EH (cell line): ENCODE results near the gene CDA.
A peak's percentile ranks its signal among the peaks of the same experiment; 100 is the strongest.

Source experiments
- DNase-seq: peaks from one replicate; pipeline ENCODE4 v3.0.0-alpha.2; 2015; ENCODE audit warnings: low read depth

CDA gene

DNA sequence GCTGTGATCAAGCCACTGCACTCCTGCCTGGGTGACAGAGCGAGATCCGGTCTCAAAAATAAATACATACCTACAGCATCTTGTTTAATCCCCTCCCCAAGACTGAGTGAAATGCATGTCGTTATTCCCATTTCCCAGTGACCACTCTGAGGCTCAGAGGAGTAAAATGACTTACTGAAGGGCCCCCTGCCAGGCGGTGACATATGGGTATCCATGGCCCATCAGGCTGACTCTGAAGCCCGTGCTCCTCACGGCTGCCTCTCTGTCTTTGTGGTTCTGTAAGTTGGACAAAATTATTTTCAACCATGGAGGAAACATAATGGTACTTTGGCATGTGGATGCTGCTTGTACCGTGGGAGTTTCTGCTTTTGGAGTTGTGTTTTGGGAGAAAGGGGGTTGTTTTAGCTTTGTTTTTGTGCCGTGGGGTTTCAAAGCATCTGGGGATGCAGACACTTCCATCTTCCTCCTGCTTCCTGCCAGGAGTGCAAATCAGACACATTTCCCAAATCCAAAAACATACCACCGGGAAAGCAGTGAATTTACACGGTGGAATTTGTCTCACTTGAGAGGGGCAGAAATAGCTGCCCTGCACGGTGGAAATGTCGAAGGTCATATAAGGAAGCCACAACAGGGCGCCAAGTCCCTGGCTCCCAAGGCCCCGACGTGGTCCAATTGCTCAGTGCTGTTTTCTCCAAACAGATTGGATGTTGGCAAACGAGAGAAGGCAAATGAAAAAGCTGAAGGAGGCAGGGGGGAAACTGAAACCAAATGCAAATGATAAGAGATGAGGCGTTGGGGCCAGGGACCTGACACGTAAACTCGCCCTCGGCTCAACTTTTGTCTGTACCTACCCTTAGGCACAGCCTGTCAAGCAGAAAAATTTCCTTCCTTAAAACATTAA lies 27.3 kb downstream of the CDA start:
- peak; percentile 41 for DNase-seq

DNA sequence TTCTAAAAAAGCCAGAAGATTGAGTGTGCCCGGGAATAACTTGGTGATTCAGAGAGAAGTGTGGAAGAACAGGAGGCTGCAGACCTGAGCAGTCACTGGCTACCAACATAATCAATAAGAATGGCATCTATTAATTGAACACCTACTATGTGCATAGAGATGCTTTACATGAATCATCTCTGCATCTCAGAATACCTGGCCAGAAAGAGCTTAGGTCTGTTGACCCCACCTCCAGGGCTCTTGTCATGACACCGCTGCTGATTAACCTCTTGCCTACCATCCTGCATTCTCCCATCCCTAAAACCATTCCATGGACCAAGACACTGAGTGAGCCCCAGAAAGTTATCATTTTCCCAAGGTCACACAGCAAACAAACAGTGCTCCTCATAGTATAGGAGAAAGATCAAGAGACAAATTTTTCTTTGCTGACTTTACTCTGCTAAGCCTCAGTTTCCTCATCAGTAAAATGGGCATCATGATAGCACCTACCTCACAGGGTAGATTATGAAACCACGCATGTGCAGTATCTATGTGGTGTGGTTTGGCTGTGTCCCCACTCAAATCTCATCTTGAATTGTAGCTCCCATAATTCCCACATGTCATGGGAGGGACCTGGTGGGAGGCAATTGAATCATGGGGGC lies 28.1 kb downstream of the CDA start:
- no peak for DNase-seq

DNA sequence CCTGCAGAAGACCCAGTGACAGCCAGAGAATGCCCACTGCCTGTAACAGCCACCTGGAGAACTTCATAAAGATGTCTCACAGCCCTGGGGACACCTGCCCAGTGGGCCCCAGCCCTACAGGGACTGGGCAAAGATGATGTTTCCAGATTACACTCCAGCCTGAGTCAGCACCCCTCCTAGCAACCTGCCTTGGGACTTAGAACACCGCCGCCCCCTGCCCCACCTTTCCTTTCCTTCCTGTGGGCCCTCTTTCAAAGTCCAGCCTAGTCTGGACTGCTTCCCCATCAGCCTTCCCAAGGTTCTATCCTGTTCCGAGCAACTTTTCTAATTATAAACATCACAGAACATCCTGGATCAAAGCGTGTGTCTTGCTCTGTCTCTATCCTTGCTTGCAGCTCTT lies 29.7 kb downstream of the CDA start:
- DNase-seq, result no peak

DNA sequence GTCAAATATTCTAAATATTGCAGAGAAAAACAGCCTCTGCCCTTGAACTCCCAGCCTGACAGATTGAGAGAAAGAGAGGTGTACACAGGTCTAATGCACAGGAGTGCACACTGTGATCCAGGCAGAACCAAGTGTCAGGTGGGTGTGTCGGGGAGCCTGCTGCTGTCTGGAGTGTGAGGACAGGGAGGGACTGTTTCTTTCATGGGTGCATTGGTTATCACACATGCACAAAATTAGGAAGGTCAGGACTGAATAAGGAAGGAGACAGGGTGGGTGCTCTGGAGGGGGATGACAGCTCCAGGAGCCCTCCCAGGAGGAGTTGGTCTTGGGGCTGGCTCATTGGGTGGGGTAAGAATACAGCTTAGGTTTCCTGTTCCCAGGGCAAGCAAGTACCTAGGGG lies 31.1 kb downstream of the CDA start:
- DNase-seq, result no peak

DNA sequence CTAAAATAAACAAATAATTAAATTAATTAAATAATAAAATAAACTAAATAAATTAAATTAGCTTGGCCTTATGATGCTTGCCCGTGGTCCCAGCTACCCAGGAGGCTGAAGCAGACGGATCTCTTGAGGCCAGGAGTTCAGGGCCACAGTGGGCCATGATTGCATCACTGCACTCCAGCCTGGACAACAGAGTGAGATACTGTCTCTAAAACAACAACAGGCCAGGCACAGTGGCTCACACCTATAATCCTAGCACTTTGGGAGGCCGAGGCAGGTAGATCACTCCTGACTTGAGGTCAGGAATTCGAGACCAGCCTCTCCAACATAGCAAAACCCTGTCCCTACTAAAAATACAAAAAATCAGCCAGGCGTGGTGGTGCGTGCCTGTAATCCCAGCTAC lies 32.1 kb downstream of the CDA start:
- no peak for DNase-seq

DNA sequence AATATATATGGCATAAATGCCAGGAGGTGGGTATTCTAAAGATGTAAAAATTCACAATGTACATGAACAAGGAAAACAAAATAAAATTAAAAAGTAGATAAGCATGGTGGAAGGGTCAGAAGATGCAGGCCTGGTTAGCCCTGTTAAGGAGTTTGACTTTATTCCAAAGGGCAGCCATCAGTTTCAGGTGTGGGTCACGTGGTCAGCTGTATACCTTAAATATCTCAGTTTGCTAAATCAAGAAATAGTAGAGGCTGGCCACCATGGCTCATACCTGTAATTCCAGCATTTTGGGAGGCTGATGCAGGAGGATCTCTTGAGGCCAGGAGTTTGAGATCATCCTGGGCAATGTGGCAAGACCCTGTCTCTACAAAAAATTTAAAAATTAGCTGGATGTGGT lies 35.8 kb downstream of the CDA start:
- DNase-seq, result no peak

DNA sequence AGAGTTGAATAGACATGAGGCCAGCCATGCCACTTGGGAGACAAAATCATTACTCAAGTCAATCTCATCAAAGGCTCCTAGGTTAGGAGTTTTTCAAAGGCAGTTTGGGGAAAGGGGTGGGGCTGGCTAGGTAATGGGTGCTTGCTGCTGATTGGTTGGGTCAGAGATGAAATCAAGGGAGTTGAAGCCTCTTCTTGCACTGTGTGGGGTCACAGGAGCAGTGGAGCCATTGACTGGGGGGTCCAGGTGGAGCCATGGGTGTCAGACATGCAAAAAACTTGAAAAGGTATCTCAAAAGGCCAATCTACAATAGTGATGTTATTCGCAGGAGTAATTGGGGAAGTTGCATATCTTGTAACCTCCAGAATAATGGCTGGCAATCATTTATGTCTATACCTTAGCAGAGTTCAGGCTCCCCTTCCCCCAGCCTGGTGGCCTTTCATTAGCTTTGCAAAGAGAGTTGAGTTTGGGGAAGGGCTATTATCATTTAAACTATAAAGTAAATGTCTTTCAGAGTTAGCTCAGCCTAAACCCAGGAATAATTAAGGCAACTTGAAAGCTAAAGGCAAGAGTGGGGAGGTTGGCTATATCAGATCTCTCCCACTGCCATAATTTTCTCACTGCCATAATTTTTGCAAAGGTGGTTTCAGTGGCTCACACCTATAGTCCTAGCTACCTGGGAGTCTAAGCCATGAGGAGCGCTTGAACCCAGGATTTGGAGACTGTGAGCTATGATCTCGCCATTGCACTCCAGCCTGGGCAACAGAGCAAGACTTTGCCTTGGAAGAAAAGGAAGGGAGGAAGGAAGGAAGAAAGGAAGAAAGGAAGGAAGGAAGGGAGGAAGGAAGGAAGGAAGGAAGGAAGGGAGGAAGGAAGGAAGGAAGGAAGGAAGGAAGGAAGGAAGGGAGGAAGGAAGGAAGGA lies 36.5 kb downstream of the CDA start:
- no peak for DNase-seq

DNA sequence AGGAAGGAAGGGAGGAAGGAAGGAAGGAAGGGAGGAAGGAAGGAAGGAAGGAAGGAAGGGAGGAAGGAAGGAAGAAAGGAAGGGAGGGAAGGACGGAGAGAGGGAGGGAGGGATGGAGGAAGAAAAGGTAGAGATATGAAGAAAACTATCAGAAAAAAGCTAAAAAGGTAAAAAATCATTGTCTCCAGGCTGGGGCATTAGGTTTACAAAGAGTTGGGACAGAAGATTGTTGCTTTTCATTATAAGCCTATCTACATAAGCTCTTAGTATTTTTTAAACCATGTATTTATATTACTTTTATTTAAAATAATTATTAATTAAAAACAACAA lies 37.2 kb downstream of the CDA start:
- DNase-seq, result no peak

DNA sequence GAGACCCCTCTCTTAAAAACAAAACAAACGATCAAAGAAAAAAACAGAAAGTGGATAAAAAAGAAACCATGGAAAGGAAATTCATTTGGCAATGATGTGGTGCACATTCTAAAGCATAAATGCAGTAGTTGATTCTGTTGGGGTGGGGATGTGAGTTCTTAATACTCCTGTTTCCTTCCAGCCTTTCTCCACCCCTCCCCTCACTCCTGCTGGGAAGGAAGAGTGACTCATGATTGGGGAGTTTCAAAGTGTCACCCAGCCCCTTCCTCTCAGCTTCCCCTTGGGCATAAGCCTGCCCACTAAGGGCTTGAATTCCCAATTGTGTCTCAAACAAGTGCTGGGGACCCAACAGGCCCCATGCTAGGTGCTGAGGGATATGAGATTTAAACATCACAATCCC lies 37.6 kb downstream of the CDA start:
- peak; percentile 25 for DNase-seq

DNA sequence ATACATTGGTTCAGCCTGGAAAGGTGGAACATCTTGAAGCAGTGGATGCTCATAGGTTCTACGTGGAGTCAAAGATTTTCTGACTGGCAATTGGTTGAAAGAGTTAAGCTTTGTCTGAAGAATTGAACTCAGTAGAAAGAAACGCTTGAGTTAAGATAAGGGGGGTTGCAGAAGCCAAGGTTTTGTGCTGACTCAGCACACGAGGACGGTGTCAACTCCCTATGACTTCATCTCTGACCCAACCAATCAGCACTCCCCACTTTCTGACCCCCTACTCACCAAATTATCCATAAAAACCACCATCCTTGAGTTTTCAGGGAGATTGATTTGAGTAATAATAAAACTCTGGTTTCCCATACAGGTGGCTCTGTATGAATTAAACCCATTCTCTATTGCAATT lies 41.8 kb downstream of the CDA start:
- no peak for DNase-seq

DNA sequence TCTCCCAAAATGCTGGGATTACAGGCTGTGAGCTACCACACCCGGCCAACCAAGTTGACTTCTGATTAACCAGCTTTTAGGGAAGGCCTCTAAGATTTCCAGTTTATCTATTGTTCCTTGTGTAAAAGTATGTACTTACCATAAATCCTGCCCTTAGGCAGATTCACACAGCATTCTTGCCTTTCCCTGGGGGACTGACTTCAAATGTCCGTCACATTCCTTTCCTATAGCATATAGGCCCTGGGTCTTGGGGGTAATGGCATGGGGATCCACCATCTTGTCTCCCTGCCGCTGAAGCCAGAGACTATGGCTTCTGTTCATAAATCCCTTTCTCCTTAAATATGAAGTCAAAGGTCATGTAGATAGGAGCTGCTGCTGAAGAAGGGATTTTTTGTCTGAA lies 43.5 kb downstream of the CDA start:
- DNase-seq, result peak; percentile 21

DNA sequence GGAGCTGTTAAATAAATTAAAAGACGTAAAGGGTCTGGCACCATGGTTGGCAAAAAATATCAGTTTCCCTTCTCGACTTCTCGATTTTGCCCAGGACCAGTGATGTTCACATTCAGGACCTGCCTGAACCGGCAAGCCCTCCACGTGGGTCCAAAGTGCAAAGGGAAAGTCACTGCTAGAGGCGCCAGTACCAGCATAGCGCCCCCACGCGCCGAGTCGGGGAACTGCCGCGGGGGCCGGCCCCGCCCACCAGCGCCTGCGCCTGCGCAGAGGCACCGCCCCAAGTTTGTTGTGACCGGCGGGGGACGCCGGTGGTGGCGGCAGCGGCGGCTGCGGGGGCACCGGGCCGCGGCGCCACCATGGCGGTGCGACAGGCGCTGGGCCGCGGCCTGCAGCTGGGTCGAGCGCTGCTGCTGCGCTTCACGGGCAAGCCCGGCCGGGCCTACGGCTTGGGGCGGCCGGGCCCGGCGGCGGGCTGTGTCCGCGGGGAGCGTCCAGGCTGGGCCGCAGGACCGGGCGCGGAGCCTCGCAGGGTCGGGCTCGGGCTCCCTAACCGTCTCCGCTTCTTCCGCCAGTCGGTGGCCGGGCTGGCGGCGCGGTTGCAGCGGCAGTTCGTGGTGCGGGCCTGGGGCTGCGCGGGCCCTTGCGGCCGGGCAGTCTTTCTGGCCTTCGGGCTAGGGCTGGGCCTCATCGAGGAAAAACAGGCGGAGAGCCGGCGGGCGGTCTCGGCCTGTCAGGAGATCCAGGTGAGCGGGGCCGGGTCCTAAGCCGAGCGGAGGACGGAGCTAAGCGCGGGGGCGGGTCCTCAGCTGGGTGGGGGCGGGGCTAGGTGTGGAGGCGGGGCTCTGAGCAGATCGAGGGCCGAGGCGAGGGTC lies 44.5 kb downstream of the CDA start, which contains the start of gene PINK1:
PINK1 (plus strand) TSS at position 269 of the 875 bp plus-strand sequence; CDS start at position 360, 91 bp downstream.
- DNase-seq, result peak; percentile 71

DNA sequence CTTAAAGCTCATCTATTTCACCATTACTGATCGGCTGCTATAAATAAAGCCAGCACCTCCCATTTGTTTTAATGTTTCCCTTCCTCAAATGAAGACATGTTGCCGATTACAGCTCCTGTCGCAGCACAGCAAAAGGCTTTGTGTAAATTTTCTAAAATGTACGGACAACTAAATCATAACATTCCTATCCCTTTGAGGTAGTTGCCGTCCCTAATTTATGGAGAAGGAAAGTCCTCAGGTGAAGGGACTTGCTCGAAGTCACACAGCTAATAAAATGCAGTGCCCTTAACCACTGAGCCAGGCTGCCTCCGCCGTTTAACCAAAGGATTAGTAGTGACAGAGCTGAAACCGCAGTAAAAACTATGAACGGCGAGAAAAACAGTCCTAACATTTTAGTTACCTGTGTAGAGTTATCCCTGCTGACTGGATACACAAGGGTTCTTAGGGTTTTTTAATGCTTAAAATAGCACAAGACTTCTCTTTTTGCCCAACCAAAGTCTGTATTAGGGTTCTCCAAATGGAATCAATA lies 45.2 kb downstream of the CDA start:
- peak; percentile 10 for DNase-seq

DNA sequence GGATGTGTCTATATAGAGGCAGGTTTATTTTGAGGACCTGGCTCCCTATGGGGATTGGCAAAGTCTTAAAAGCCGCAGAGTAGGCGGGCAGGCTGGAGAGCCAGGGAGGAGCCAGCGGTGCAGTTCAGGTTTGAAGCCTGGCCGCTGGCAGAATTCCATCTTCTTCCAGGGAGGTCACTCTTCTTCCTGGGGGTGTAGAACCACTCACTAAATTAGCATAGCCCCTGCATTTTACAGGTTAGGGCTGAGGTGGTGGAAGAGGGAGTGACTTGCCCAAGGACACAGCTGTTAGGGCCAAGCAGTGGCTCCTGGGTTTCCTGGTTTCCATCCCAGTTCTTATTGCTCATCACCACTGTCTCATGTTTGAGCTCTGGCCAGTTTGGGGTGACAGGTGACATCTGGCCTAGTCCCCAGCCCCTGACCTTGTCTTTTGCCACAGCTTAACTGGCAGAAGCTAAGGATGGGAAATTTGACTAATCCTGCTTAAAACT lies 45.7 kb downstream of the CDA start:
- peak; percentile 56 for DNase-seq

DNA sequence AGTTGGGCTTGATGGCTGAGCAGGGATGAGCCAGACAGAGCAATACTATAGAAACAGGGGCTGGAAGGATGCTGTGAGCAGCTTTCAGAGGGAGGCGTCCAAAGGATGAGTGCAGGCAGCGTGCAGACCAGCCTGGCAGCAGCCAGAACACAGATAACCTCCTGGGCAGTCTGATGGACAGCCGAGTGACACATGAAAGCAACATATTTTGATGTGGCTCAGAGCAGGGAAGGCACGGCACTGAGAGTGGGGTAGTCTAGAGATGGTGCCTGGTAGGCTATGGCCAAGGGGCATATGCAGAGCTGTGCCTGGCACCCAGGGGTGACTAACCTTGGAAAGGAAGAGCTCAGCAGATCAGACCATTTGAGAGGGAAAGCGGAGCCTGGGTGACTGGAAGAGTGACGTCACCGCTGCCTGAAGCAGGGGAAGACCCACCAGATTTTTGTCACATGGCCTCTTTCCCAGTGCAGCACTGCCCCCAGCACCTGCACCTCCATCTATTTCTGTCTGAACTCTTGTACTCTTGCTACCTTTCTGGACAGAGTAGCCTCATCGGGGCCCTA lies 48.0 kb downstream of the CDA start:
- no peak for DNase-seq

DNA sequence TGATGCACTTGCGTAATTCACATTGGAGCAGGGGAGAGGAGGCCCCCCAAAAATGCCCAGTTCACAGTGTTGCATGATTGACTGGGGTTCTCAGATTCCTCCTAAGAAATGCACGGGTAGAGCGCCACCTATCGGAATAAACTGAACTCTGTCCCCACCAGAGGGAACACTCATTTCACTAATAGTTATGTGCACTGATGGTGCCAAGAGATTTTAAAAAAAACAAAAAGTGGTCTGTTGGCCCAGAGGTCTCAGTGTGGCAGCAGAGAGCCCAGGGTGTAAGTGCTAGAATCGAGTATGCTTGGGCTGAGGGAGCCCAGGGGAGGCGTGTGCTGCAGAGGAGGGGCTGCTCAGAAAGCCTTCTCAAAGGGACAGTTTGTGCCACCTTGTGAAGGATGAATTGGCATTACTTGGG lies 51.3 kb downstream of the CDA start:
- peak; percentile 63 for DNase-seq

DNA sequence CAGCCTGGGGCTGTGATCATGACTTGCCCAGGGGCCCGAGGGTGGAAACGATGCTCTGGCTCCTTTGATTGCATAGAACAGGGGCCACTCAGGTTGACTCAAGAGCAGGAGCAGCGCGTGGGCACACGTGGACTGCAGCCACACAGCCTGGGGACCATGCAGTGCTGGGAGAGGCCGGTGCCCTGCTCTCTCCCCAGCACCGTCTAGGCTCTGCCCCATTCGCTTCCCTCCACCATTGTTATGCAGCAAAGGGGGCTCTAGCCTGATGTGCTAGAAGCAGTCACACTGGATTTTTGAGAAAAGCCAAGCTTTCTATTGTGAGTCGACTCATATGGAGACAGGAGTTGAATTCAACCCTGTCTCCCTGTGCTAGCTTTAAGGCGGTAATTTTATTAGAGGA lies 53.1 kb downstream of the CDA start:
- DNase-seq, result no peak

DNA sequence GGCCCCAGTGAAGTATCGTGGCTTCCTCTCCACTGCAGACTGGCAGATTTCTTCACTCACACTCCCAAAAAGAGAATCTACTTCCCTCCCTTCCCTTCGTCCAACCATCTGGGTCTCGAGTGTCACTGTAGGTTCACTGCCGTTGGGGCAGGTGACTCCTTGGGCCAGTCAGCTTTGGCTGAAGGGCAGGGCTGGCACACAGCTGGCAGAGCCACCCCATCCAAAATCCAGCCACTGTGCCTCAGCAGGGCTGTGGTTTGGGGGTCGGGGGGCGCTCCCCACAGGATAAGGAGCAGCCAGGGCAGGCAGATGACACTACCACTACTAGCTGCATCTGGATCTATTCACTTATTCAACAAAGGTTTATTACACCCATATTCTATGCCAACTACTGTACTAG lies 54.2 kb downstream of the CDA start:
- no peak for DNase-seq

DNA sequence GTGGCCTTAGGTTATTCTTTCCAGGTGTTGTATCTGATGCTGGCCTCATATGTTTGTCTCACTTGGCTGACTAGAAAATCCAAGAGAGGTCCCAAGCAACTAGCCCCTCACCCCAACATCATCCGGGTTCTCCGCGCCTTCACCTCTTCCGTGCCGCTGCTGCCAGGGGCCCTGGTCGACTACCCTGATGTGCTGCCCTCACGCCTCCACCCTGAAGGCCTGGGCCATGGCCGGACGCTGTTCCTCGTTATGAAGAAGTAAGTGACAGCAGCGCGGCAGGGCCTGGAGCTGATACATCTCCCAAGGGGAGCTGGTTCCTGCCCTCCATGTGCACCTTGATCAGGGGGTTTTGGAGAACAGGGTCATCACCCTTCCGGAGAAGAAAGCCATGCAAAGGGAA lies 55.5 kb downstream of the CDA start:
- DNase-seq, result no peak

DNA sequence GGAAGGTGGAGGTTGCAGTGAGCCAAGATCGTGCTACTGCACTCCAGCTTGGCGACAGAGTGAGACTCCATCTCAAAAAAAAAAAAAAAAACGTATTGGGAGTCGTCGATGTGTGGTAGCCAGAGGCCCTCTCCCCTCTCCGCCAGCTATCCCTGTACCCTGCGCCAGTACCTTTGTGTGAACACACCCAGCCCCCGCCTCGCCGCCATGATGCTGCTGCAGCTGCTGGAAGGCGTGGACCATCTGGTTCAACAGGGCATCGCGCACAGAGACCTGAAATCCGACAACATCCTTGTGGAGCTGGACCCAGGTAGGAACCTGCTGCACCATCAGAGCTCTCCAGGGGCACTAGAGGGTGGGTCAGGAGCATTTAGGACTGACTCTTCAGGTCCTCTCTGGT lies 56.5 kb downstream of the CDA start:
- DNase-seq, result no peak

DNA sequence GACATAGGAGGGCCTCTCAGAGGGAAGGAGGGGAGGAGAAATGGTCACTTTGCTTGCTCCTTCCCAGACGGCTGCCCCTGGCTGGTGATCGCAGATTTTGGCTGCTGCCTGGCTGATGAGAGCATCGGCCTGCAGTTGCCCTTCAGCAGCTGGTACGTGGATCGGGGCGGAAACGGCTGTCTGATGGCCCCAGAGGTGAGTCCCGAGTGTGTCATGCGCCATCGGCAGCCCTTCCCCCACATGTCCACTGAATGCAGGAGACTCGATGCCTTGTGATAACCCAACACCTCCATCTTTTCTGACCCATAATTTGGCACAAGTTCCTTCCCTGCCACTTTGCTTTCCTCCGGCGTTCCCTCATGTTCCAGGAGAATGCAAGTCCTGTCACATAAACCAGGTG lies 59.5 kb downstream of the CDA start:
- no peak for DNase-seq
